Peyer's patch (tissue), 4 donors: Measurements from ENCODE around the gene LTBP2. TPM values are rescaled to one million over a fixed set of nuclear protein-coding genes. Genes with fewer than 3 reads are reported as not detected.

ENCODE experiments used
- DNase-seq, 3 donors: peaks; one replicate each; pipeline ENCODE4 v3.0.0-alpha.2; 2017 to 2019
- H3K27ac ChIP-seq, 4 donors: fragments of 200-600 bp; sonication (generic); one replicate each; pipeline ENCODE4 v1.5.1; 2016 to 2019
- H3K27me3 ChIP-seq, 2 donors: fragments of 200-600 bp; sonication (generic); one replicate each; pipeline ENCODE4 v1.5.1; 2019
- H3K36me3 ChIP-seq, 3 donors: fragments of 200-600 bp; sonication (generic); one replicate each; pipeline ENCODE4 v1.5.1; 2016 to 2019
- H3K4me1 ChIP-seq, 4 donors: fragments of 200-600 bp; sonication (generic); one replicate each; pipeline ENCODE4 v1.5.1; 2016 to 2019
- H3K4me3 ChIP-seq, 4 donors: fragments of 200-600 bp; sonication (generic); 1 replicate in 3 of 4; 2 replicates in 1 of 4; pipeline ENCODE4 v1.5.1; 2016 to 2019; ENCODE audit warnings: mild to moderate bottlenecking in 1 of 4
- H3K9me3 ChIP-seq, 4 donors: fragments of 200-600 bp; sonication (generic); one replicate each; pipeline ENCODE4 v1.5.1; 2016 to 2019; ENCODE audit warnings: mild to moderate bottlenecking in 1 of 4
- POLR2A ChIP-seq, 2 donors: fragments of 450-650 bp; IDR thresholded peaks; one replicate each; pipeline ENCODE4 v1.5.1; 2017; ENCODE audit warnings: antibody characterized with exemption in 2 of 2, mild to moderate bottlenecking in 2 of 2, moderate library complexity in 2 of 2
- total RNA-seq, 4 donors: library from RNA; depleted of rRNA; stranded (reverse); fragments of >200 nt; gene quantifications; one replicate each; pipeline ENCODE4 v1.1.0, GENCODE V29; 2016
- TF ChIP-seq, protein P1 (sequence below), 6 experiments: fragments of 450-650 bp in 4 of 6; fragments of 200-600 bp in 2 of 6; sonication (generic) in 1 of 6; IDR thresholded peaks; one replicate each; pipeline ENCODE4 v1.5.1; 2017 to 2019; ENCODE audit warnings: antibody characterized with exemption in 6 of 6, mild to moderate bottlenecking in 3 of 6, moderate library complexity in 1 of 6

LTBP2 gene
- total RNA-seq = 10 to 100 TPM; 10.7 to 34.7 (median 16.0) TPM

DNA sequence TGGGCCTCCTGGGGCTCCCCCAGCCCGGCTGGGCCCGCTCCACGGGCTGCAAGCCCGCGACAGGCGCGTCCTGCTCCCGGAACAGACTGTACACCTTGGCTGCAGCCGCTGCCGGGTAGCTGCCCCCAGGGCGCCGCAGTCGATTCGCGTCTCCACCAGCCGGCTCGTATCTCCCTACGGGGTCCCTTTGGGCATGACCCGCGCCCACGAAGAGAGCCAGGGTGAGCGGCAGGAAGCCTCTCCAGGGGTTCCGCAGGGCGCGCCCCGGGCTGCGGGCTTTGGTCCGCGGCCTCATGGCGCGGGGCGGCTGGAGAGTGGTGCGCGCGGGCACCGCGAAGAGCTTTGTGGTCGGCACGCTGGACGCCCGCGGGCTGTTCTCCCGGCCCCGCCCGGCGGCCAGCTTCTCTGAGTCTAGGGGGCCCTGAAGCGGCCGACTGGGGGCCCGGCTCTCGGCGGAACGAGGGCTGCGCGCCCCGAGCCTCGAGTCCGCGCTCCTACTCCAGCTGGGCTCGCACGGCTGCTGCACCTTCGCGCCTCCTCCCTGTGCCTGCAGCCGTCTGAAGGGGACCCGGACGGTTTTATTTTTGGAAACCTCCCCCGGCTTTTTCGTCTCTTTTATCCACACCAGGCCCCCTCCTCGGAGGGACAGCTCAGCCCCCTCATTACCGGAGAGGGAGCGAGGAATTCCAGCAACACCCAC, at the start of gene LTBP2:
Gene LTBP2, minus strand, starts transcription at position 588 of the 700 bp plus-strand sequence. Its CDS starts 293 bp downstream, at position 295.
- peaks cover 0 to 17% (median 6%) of the 10 kb centered on the region in 4 donors for H3K4me1 ChIP-seq
- TF ChIP-seq, protein P1, sequence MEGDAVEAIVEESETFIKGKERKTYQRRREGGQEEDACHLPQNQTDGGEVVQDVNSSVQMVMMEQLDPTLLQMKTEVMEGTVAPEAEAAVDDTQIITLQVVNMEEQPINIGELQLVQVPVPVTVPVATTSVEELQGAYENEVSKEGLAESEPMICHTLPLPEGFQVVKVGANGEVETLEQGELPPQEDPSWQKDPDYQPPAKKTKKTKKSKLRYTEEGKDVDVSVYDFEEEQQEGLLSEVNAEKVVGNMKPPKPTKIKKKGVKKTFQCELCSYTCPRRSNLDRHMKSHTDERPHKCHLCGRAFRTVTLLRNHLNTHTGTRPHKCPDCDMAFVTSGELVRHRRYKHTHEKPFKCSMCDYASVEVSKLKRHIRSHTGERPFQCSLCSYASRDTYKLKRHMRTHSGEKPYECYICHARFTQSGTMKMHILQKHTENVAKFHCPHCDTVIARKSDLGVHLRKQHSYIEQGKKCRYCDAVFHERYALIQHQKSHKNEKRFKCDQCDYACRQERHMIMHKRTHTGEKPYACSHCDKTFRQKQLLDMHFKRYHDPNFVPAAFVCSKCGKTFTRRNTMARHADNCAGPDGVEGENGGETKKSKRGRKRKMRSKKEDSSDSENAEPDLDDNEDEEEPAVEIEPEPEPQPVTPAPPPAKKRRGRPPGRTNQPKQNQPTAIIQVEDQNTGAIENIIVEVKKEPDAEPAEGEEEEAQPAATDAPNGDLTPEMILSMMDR (IDR thresholded peaks at IDR 0.05) = no peak
- TF ChIP-seq POLR2A (IDR thresholded peaks at IDR 0.05) = no peak
- peaks cover 0 to 8% of the 10 kb centered on the region in 2 donors for H3K27me3 ChIP-seq
- DNase-seq = peak in 1 of 3 donors; percentile 61
- H3K4me3 ChIP-seq = peak within 1 kb of the TSS; percentile 50 to 71 (median 62)
- H3K27ac ChIP-seq = peak within 1 kb of the TSS in 2 of 4 donors; percentile 3 to 63
- no peaks in the 10 kb centered on the region for H3K9me3 ChIP-seq
- no peaks in the 10 kb centered on the region for H3K36me3 ChIP-seq

DNA sequence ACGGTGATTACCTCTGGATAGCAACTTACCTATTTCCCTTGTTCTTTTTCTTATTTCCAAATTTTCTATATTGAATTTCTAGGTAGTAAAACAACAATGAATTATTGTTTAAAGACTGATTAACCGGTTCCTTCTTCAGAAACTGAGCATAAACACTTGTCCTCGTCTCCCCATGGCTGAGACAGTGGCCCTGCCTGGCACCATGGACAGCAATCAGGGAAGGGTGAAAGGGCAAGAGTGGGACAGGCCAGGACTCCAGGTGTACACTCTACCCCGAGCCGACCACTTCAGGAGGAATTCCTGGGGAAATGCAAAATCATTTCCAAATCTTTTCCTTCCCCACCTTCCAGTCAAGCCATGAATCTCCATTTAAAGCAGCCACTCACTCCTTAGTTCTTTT, 48.8 kb upstream of the LTBP2 start:
- Histone ChIP-seq H3K27ac (no peak overlapping the region), H3K9me3 (no peaks in the 10 kb centered on the region), H3K36me3 (peaks cover 0 to 65% (median 0%) of the 10 kb centered on the region in 3 donors), H3K4me1 (no peaks in the 10 kb centered on the region), H3K27me3 (no peaks in the 10 kb centered on the region), H3K4me3 (no peak overlapping the region)
- no peak for TF ChIP-seq POLR2A (IDR thresholded peaks at IDR 0.05)
- TF ChIP-seq, protein P1 (IDR thresholded peaks at IDR 0.05) = no peak
- no peak for DNase-seq

GRCh38 chr14:74660167-74660566, 48.1 kb upstream of the LTBP2 start:
- no peaks in the 10 kb centered on the region for H3K27me3 ChIP-seq
- TF ChIP-seq POLR2A (IDR thresholded peaks at IDR 0.05) = no peak
- TF ChIP-seq, protein P1 (IDR thresholded peaks at IDR 0.05) = no peak
- no peak overlapping the region for H3K4me3 ChIP-seq
- peaks cover 0 to 58% (median 0%) of the 10 kb centered on the region in 3 donors for H3K36me3 ChIP-seq
- H3K4me1 ChIP-seq = no peaks in the 10 kb centered on the region
- H3K27ac ChIP-seq = no peak overlapping the region
- H3K9me3 ChIP-seq = no peaks in the 10 kb centered on the region
- DNase-seq = no peak

DNA sequence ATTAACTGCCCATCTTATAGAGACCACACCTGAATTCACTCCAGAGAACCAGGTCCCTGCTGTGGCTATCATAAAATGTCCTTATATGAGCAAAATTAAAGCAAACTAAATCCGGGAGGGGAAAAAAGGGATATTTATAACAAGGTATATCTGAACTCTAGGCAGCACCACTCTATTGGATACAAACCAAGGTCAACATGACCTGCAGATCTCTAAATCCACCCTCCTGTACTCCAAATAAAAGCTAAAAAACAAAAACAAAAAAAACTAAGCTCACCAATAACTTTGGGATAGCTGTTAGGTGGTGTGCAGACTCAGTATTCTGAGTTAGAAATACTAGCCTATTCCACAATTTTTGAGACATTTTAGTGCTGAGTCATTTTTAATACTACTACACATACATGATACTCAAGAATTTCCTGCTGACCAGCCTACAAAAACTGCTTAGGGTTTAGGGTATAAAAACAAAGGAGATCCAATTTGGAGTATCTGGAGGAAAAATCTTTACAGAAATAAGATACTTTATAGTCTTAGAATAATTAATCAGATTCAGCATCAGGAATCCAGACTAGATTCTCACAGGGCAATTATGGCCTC, 46.6 kb upstream of the LTBP2 start:
- Histone ChIP-seq H3K9me3 (no peaks in the 10 kb centered on the region), H3K27ac (no peak overlapping the region), H3K4me1 (no peaks in the 10 kb centered on the region), H3K27me3 (no peaks in the 10 kb centered on the region), H3K36me3 (peaks cover 0 to 43% (median 0%) of the 10 kb centered on the region in 3 donors), H3K4me3 (no peak overlapping the region)
- no peak for DNase-seq
- TF ChIP-seq POLR2A (IDR thresholded peaks at IDR 0.05) = no peak
- TF ChIP-seq, protein P1 (IDR thresholded peaks at IDR 0.05) = no peak

DNA sequence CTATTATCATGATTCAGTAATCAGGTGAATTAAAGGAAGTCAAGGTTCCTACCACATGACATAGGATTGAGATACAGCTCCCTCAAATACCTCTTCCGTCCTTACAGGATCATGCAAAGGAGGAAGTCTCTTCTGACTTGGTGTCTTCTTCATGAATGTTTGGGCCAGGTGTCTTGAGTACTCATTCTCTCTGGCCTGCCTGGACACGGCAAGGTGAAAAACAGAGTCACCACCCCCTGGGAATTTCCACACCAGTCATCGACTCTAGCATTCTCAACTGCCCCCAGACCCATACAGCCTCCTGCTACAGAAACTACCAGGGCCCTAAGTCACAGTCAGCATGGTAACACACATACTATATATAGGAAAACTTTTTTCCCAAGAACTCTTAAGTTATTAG, 44.9 kb upstream of the LTBP2 start:
- no peaks in the 10 kb centered on the region for H3K27me3 ChIP-seq
- TF ChIP-seq, protein P1 (IDR thresholded peaks at IDR 0.05) = no peak
- no peak for TF ChIP-seq POLR2A (IDR thresholded peaks at IDR 0.05)
- H3K4me1 ChIP-seq = no peaks in the 10 kb centered on the region
- no peaks in the 10 kb centered on the region for H3K9me3 ChIP-seq
- no peak for DNase-seq
- H3K27ac ChIP-seq = no peak overlapping the region
- no peak overlapping the region for H3K4me3 ChIP-seq
- H3K36me3 ChIP-seq = peaks cover 0 to 27% (median 0%) of the 10 kb centered on the region in 3 donors
